Activated CD8-positive, alpha-beta T cell treated with anti-CD3 and anti-CD28 coated beads for 36 hours (primary cell): ENCODE measurements around the gene ST3GAL3. TPM values are rescaled to one million over a fixed set of nuclear protein-coding genes. Genes with fewer than 3 reads are reported as not detected.

Experiments used
- ATAC-seq: fragments of 200-7000 bp; cut with Tn5 transposase; one replicate; pipeline ENCODE4 v1.10.0; 2021; ENCODE audit warnings: mild to moderate bottlenecking, moderate library complexity
- CTCF ChIA-PET: fragments of 350-600 bp; sonication (Branson Sonifier 250); formaldehyde crosslinking; loops from one replicate; lab custom pipeline; 2021; ENCODE audit warnings: antibody characterized with exemption; lab: Charles Lee
- POLR2A ChIA-PET: fragments of 350-600 bp; sonication (Branson Sonifier 250); formaldehyde crosslinking; loops from one replicate; lab custom pipeline; 2021; ENCODE audit warnings: antibody characterized with exemption; lab: Charles Lee
- DNase-seq: peaks from one replicate; pipeline ENCODE4 v3.0.0-alpha.2; 2020
- H3K27ac Mint-ChIP-seq: one replicate; pipeline ENCODE4 v1.8.0; 2021; ENCODE audit warnings: mild to moderate bottlenecking, mixed read lengths
- H3K27me3 Mint-ChIP-seq: one replicate; pipeline ENCODE4 v1.8.0; 2021; ENCODE audit warnings: mixed read lengths
- H3K36me3 Mint-ChIP-seq: one replicate; pipeline ENCODE4 v1.8.0; 2021; ENCODE audit warnings: low read depth, mixed read lengths
- H3K4me1 Mint-ChIP-seq: one replicate; pipeline ENCODE4 v1.8.0; 2021; ENCODE audit warnings: low read depth, mixed read lengths
- H3K4me3 Mint-ChIP-seq: one replicate; pipeline ENCODE4 v1.8.0; 2021; ENCODE audit warnings: mild to moderate bottlenecking, moderate library complexity, mixed read lengths
- H3K9me3 Mint-ChIP-seq: one replicate; pipeline ENCODE4 v1.8.0; 2021; ENCODE audit warnings: mixed read lengths
- CTCF ChIP-seq: fragments of 200-600 bp; IDR thresholded peaks from one replicate; pipeline ENCODE4 v1.8.0; 2022; ENCODE audit warnings: antibody characterized with exemption, mild to moderate bottlenecking
- intact Hi-C: fragments of 100-400 bp; cut with micrococcal nuclease; formaldehyde crosslinking; loops from one replicate; pipeline ENCODE4 v1.10.0; 2022
- total RNA-seq, 2 experiments: library from RNA; stranded (reverse); gene quantifications; one replicate each; pipeline ENCODE4 v1.2.3, GENCODE V29; 2021

The ST3GAL3 gene
- total RNA-seq, 2 experiments from 2014 or later, result 14.5 to 20.0 TPM

DNA sequence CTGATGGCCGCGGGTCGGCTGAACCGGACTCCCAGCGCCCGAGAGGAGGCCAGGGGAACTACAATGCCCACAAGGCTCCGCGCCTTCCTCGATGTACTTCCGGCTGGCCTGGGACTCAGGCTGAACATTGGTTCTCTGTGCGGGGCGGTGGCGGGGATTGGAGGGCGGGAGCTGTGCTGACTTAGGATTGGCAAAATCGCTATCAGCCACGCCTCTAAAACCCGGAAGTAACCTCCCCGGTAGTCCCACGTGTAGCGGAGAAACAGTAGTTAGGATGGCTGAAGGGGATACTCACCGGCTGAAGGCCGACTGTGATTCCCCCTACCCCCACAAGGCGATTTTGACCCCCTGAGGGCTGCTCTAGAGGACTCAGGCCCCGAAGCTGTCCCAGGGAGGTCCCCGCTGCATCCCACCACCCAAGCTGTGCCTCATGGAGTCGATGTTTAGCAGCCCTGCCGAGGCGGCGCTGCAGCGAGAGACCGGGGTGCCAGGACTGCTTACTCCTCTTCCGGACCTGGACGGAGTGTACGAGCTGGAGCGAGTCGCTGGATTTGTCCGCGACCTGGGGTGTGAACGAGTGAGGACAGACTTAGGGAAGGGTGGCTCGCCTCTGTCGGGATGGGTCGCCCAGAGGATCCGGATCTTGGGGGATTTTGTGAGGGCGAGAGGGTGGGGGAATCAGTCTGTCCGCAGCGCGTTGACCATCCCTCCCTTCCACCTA lies 262.6 kb downstream of the ST3GAL3 start, which contains the start of gene DPH2:
Gene DPH2 (plus strand): TSS at position 265 of the 721 bp plus-strand sequence. CDS start 166 bp downstream, at position 431.
- no peaks in the 10 kb centered on the region for H3K27me3 Mint-ChIP-seq
- intact Hi-C loops, result no loop called here
- TF ChIP-seq CTCF, result no peak
- POLR2A ChIA-PET, result interaction anchor here (0.7 to 2.4 kb wide), 8 partner anchors 15 to 1020 kb away, joined by 3 to 9 read pairs (median 4); partner anchors contain the start of genes IPO13 and SLC6A9
- peak; percentile 93 for ATAC-seq
- H3K27ac Mint-ChIP-seq, result peak within 1 kb of the TSS; percentile 80
- CTCF ChIA-PET, result interaction anchor here (0.7 to 2.9 kb wide), 4 partner anchors 35 to 73 kb away, joined by 3 to 9 read pairs (median 4); no protein-coding TSS in a partner anchor
- H3K4me3 Mint-ChIP-seq, result peak within 1 kb of the TSS; percentile 85
- no peaks in the 10 kb centered on the region for H3K9me3 Mint-ChIP-seq
- peaks cover 21% of the 10 kb centered on the region for H3K4me1 Mint-ChIP-seq
- peak; percentile 99 for DNase-seq
- peaks cover 21% of the 10 kb centered on the region for H3K36me3 Mint-ChIP-seq

- Mint-ChIP-seq H3K36me3 (peaks cover 21% of the 10 kb centered on the region), H3K27ac (peak overlapping the region; percentile 80), H3K27me3 (no peaks in the 10 kb centered on the region), H3K4me1 (peaks cover 21% of the 10 kb centered on the region), H3K4me3 (peak overlapping the region; percentile 85), H3K9me3 (no peaks in the 10 kb centered on the region)
- TF ChIP-seq CTCF, result no peak
- ChIA-PET POLR2A (interaction anchor here (0.7 to 2.4 kb wide), 8 partner anchors 16 to 1020 kb away, joined by 3 to 9 read pairs (median 4); partner anchors contain the start of genes CCDC24, IPO13 and SLC6A9), CTCF (interaction anchor here (0.7 to 2.9 kb wide), 5 partner anchors 35 to 207 kb away, joined by 3 to 9 read pairs (median 5); no protein-coding TSS in a partner anchor)
- ATAC-seq (no peak), DNase-seq (no peak)
- intact Hi-C loops, result no loop called here
These were observed 263.2 kb downstream of the ST3GAL3 start for GRCh38 chr1:43970502-43970901.

- Mint-ChIP-seq H3K4me3 (peak overlapping the region; percentile 85), H3K27ac (no peak overlapping the region), H3K4me1 (peaks cover 23% of the 10 kb centered on the region), H3K27me3 (no peaks in the 10 kb centered on the region), H3K36me3 (peaks cover 21% of the 10 kb centered on the region), H3K9me3 (no peaks in the 10 kb centered on the region)
- ChIA-PET POLR2A (interaction anchor here (0.8 to 2.4 kb wide), 7 partner anchors 16 to 60 kb away, joined by 3 to 9 read pairs (median 4); partner anchors contain the start of genes CCDC24, IPO13 and SLC6A9), CTCF (interaction anchor here (0.7 to 2.9 kb wide), 4 partner anchors 34 to 208 kb away, joined by 3 to 9 read pairs (median 5); no protein-coding TSS in a partner anchor)
- intact Hi-C loops, result no loop called here
- ATAC-seq, result no peak
- no peak for TF ChIP-seq CTCF
- no peak for DNase-seq
These were observed 263.6 kb downstream of the ST3GAL3 start for GRCh38 chr1:43970911-43971310.

- no peak for ATAC-seq
- Mint-ChIP-seq H3K9me3 (no peaks in the 10 kb centered on the region), H3K4me3 (peak overlapping the region; percentile 85), H3K36me3 (peaks cover 27% of the 10 kb centered on the region), H3K4me1 (peaks cover 28% of the 10 kb centered on the region), H3K27me3 (no peaks in the 10 kb centered on the region), H3K27ac (no peak overlapping the region)
- DNase-seq, result no peak
- TF ChIP-seq CTCF, result no peak
- POLR2A ChIA-PET, result interaction anchor here (1.3 to 2.4 kb wide), 6 partner anchors 16 to 59 kb away, joined by 3 to 9 read pairs (median 3); partner anchors contain the start of genes CCDC24, IPO13 and SLC6A9
- intact Hi-C loops, result no loop called here
- CTCF ChIA-PET, result interaction anchor here (1.1 to 2.9 kb wide), 5 partner anchors 26 to 208 kb away, joined by 4 to 9 read pairs (median 5); no protein-coding TSS in a partner anchor
These were observed 264.1 kb downstream of the ST3GAL3 start for GRCh38 chr1:43971336-43971980.
